IMR-90 (cell line): Measurements from ENCODE around the gene GGCT. TPM values are rescaled to one million over a fixed set of nuclear protein-coding genes. Genes with fewer than 3 reads are reported as not detected.

ENCODE experiments used
- ATAC-seq: fragments of 200-7000 bp; cut with Tn5 transposase; 2 replicates; pipeline ENCODE4 v1.9.1; 2020; ENCODE audit warnings: low read depth, mild to moderate bottlenecking, moderate library complexity
- BruUV-seq: library from RNA; stranded (reverse); fragments of 400-500 nt; replicated peaks from 2 replicates; lab custom pipeline; 2021; lab: Mats Ljungman, UMichigan
- CTCF ChIA-PET: fragments of 300-600 bp; formaldehyde crosslinking; extraction: SDS; loops from one replicate; lab custom pipeline; 2021; ENCODE audit warnings: antibody characterized with exemption; lab: Yijun Ruan, JAX
- POLR2A ChIA-PET: fragments of 300-600 bp; sonication (Branson Sonifier 250); formaldehyde crosslinking; loops from one replicate; lab custom pipeline; 2022; ENCODE audit warnings: antibody characterized with exemption; ENCODE audit not compliant: unreplicated experiment; lab: Charles Lee
- DNase-seq: peaks from one replicate; pipeline ENCODE4 v3.0.0; 2013
- H2AFZ ChIP-seq: replicated peaks from 2 replicates; pipeline ENCODE3; 2013; ENCODE audit warnings: low read length, mild to moderate bottlenecking; ENCODE audit not compliant: poor library complexity
- H2AK5ac ChIP-seq: 2 replicates; pipeline ENCODE4 v1.6.1; 2013; ENCODE audit warnings: low read depth, low read length, inconsistent platforms
- H2AK9ac ChIP-seq: replicated peaks from 2 replicates; pipeline ENCODE3; 2013; ENCODE audit warnings: mild to moderate bottlenecking, low read depth, low read length, moderate library complexity; ENCODE audit not compliant: poor library complexity
- H2BK120ac ChIP-seq: 2 replicates; pipeline ENCODE4 v1.6.1; 2013; ENCODE audit warnings: low read depth, low read length, inconsistent platforms
- H2BK15ac ChIP-seq: 3 replicates; pipeline ENCODE4 v1.6.1; 2013; ENCODE audit warnings: low read depth, low read length, inconsistent platforms
- H2BK20ac ChIP-seq: 2 replicates; pipeline ENCODE4 v1.6.1; 2013; ENCODE audit warnings: low read depth, mild to moderate bottlenecking, inconsistent platforms, low read length, moderate library complexity
- H2BK5ac ChIP-seq: 2 replicates; pipeline ENCODE4 v1.6.1; 2013; ENCODE audit warnings: mild to moderate bottlenecking, low read depth, low read length, inconsistent platforms; ENCODE audit not compliant: poor library complexity, severe bottlenecking
- H3K14ac ChIP-seq: replicated peaks from 2 replicates; pipeline ENCODE4 v1.6.1; 2013; ENCODE audit warnings: low read depth, low read length, inconsistent platforms
- H3K18ac ChIP-seq: 2 replicates; pipeline ENCODE4 v1.6.1; 2013; ENCODE audit warnings: low read depth, low read length, control low read depth
- H3K23ac ChIP-seq: 2 replicates; pipeline ENCODE4 v1.6.1; 2013; ENCODE audit warnings: low read depth, low read length, inconsistent platforms
- H3K27ac ChIP-seq: 2 replicates; pipeline ENCODE4 v1.5.1; 2013; ENCODE audit warnings: mild to moderate bottlenecking, control low read depth, low read length; ENCODE audit not compliant: insufficient read depth
- H3K27me3 ChIP-seq: 2 replicates; pipeline ENCODE4 v1.6.1; 2013; ENCODE audit warnings: low read length; ENCODE audit not compliant: control insufficient read depth, insufficient read depth
- H3K36me3 ChIP-seq: 2 replicates; pipeline ENCODE4 v1.6.1; 2013; ENCODE audit warnings: low read length, mixed read lengths; ENCODE audit not compliant: control insufficient read depth, insufficient read depth
- H3K4ac ChIP-seq: 2 replicates; pipeline ENCODE4 v1.6.1; 2013; ENCODE audit warnings: low read depth, low read length, inconsistent platforms
- H3K4me1 ChIP-seq: 2 replicates; pipeline ENCODE4 v1.6.1; 2013; ENCODE audit warnings: low read length, mixed read lengths; ENCODE audit not compliant: control insufficient read depth, insufficient read depth
- H3K4me2 ChIP-seq: 2 replicates; pipeline ENCODE4 v1.6.1; 2013; ENCODE audit warnings: low read depth, mild to moderate bottlenecking, control low read depth, low read length, moderate library complexity
- H3K4me3 ChIP-seq: 2 replicates; pipeline ENCODE4 v1.5.1; 2013; ENCODE audit warnings: low read depth, mild to moderate bottlenecking, control low read depth, low read length, moderate library complexity; ENCODE audit not compliant: insufficient read depth
- H3K56ac ChIP-seq: 2 replicates; pipeline ENCODE4 v1.6.1; 2013; ENCODE audit warnings: low read length, inconsistent platforms; ENCODE audit not compliant: insufficient read depth; ENCODE audit errors: extremely low read depth
- H3K79me1 ChIP-seq, 2 experiments: 2 replicates each; pipeline ENCODE4 v1.6.1; 2013; ENCODE audit warnings: low read length in 2 of 2, inconsistent platforms in 1 of 2, low read depth in 1 of 2
- H3K9ac ChIP-seq: 2 replicates; pipeline ENCODE4 v1.6.1; 2013; ENCODE audit warnings: low read depth, low read length, control low read depth
- H3K9me1 ChIP-seq: 2 replicates; pipeline ENCODE4 v1.6.1; 2013; ENCODE audit warnings: low read length, inconsistent platforms; ENCODE audit not compliant: insufficient read depth
- H3K9me3 ChIP-seq: 2 replicates; pipeline ENCODE4 v1.6.1; 2013; ENCODE audit warnings: low read length; ENCODE audit not compliant: control insufficient read depth, insufficient read depth
- H4K20me1 ChIP-seq: 2 replicates; pipeline ENCODE4 v1.6.1; 2013; ENCODE audit warnings: low read length, inconsistent platforms; ENCODE audit not compliant: insufficient read depth
- H4K5ac ChIP-seq: 2 replicates; pipeline ENCODE4 v1.6.1; 2013; ENCODE audit warnings: mild to moderate bottlenecking, low read depth, low read length, control low read depth
- H4K8ac ChIP-seq, 2 experiments: 2 replicates each; pipeline ENCODE4 v1.6.1; 2013; ENCODE audit warnings: low read depth in 2 of 2, low read length in 2 of 2, control low read depth in 1 of 2, inconsistent platforms in 1 of 2
- H4K91ac ChIP-seq: 2 replicates; pipeline ENCODE4 v1.6.1; 2013; ENCODE audit warnings: low read depth, low read length, inconsistent platforms; ENCODE audit not compliant: insufficient read depth
- BHLHE40 ChIP-seq: fragments of 150-350 bp; IDR thresholded peaks from 2 replicates; pipeline ENCODE4 v1.6.1; 2016; ENCODE audit warnings: mild to moderate bottlenecking, low read depth, low read length
- CEBPB ChIP-seq: IDR thresholded peaks from 2 replicates; pipeline ENCODE4 v1.6.1; 2012; ENCODE audit warnings: low read depth, low read length, improper control_type of control experiment
- CHD1 ChIP-seq: IDR thresholded peaks from 2 replicates; pipeline ENCODE4 v1.6.1; 2012; ENCODE audit warnings: low read depth, low read length, improper control_type of control experiment
- ELK1 ChIP-seq: fragments of 150-350 bp; IDR thresholded peaks from 2 replicates; pipeline ENCODE4 v1.6.1; 2016; ENCODE audit warnings: low read depth, mild to moderate bottlenecking, low read length, moderate library complexity, borderline replicate concordance
- FOS ChIP-seq: fragments of 150-350 bp; IDR thresholded peaks from 2 replicates; pipeline ENCODE4 v1.6.1; 2016; ENCODE audit warnings: low read depth, low read length
- MAFK ChIP-seq: IDR thresholded peaks from 2 replicates; pipeline ENCODE4 v1.6.1; 2012; ENCODE audit warnings: low read depth, low read length, improper control_type of control experiment
- MAZ ChIP-seq: IDR thresholded peaks from 2 replicates; pipeline ENCODE4 v1.6.1; 2012; ENCODE audit warnings: low read depth, mild to moderate bottlenecking, low read length, improper control_type of control experiment, moderate library complexity, borderline replicate concordance
- MXI1 ChIP-seq: IDR thresholded peaks from 2 replicates; pipeline ENCODE4 v1.6.1; 2012; ENCODE audit warnings: low read depth, mild to moderate bottlenecking, low read length, moderate library complexity, borderline replicate concordance
- NFE2L2 ChIP-seq: fragments of 150-350 bp; IDR thresholded peaks from 2 replicates; pipeline ENCODE4 v1.6.1; 2016; ENCODE audit warnings: low read depth, mild to moderate bottlenecking, low read length
- POLR2A ChIP-seq: IDR thresholded peaks from 2 replicates; pipeline ENCODE4 v1.6.1; 2012; ENCODE audit warnings: mild to moderate bottlenecking, low read depth, low read length
- RAD21 ChIP-seq: IDR thresholded peaks from 2 replicates; pipeline ENCODE4 v1.6.1; 2012; ENCODE audit warnings: low read length, improper control_type of control experiment
- RCOR1 ChIP-seq: IDR thresholded peaks from 2 replicates; pipeline ENCODE4 v1.6.1; 2012; ENCODE audit warnings: mild to moderate bottlenecking, low read length, improper control_type of control experiment; ENCODE audit not compliant: insufficient replicate concordance
- RFX5 ChIP-seq: IDR thresholded peaks from 2 replicates; pipeline ENCODE4 v1.8.0; 2012; ENCODE audit warnings: low read depth, mild to moderate bottlenecking, low read length, moderate library complexity
- SMC3 ChIP-seq: fragments of 150-350 bp; IDR thresholded peaks from 2 replicates; pipeline ENCODE4 v1.6.1; 2016; ENCODE audit warnings: low read depth, mild to moderate bottlenecking, antibody characterized with exemption, low read length, moderate library complexity
- USF2 ChIP-seq: fragments of 150-350 bp; IDR thresholded peaks from 2 replicates; pipeline ENCODE4 v1.6.1; 2017; ENCODE audit warnings: mild to moderate bottlenecking, antibody characterized with exemption, low read length, low read depth
- WGBS, 2 experiments: methylation state at CpG; one replicate each; pipeline versions ENCODE4 v1.1.5 to v1.1.7; 2013; ENCODE audit warnings: missing lambda C conversion rate in 2 of 2; ENCODE audit not compliant: insufficient read length in 1 of 2; ENCODE audit errors: extremely low coverage in 2 of 2; 5-methylcytosine and 5-hydroxymethylcytosine counted together
- dilution Hi-C: fragments of 300-500 bp; cut with HindIII; formaldehyde crosslinking; loops from one replicate; pipeline ENCODE4 v1.14.3; 2018; ENCODE audit warnings: low sequenced_read_pairs; ENCODE audit not compliant: unreplicated experiment
- in situ Hi-C: fragments of 300-500 bp; cut with MboI; formaldehyde crosslinking; loops from 3 replicates; pipeline ENCODE4 v1.14.3; 2019; ENCODE audit warnings: low sequenced_read_pairs, inconsistent platforms, mixed read lengths
- intact Hi-C: fragments of 100-400 bp; cut with micrococcal nuclease; formaldehyde crosslinking; loops from 2 replicates; pipeline ENCODE4 v1.10.0; 2022
- polyA plus RNA-seq, 3 experiments: library from polyadenylated mRNA; depleted of rRNA; stranded (reverse); fragments of >200 nt; gene quantifications; 2 replicates each; pipeline ENCODE4 v1.2.3, GENCODE V29; 2012; ENCODE audit warnings: low replicate concordance in 1 of 3
- total RNA-seq: library from RNA; depleted of rRNA; stranded (reverse); fragments of >200 nt; gene quantifications from 2 replicates; pipeline ENCODE4 v1.2.3, GENCODE V29; 2012
- TF ChIP-seq, protein P1 (sequence below): conservative IDR thresholded peaks from 2 replicates; pipeline ENCODE4 v1.5.1; 2012; ENCODE audit warnings: mild to moderate bottlenecking, low read depth, low read length, improper control_type of control experiment

The GGCT gene
- total and polyA plus RNA-seq, 2 of the 4 experiments (the other 2 are of a cell fraction) = 12.0 to 18.6 TPM

- POLR2A ChIA-PET = no interaction called here
- ATAC-seq (no peak), DNase-seq (no peak)
- H3K79me1 ChIP-seq = no peaks in the 10 kb centered on the region
- H3K23ac ChIP-seq = no peak overlapping the region
- dilution Hi-C loops = no loop called here
- no peak overlapping the region for H2BK15ac ChIP-seq
- H3K56ac ChIP-seq = no peak overlapping the region
- no peaks in the 10 kb centered on the region for H3K9me1 ChIP-seq
- H2AK9ac ChIP-seq = no peak overlapping the region
- H3K36me3 ChIP-seq = no peaks in the 10 kb centered on the region
- H3K9me3 ChIP-seq = peaks cover 3% of the 10 kb centered on the region; the same call in 1 of the 2 replicates
- H3K4me2 ChIP-seq = no peak overlapping the region
- no peak overlapping the region for H3K18ac ChIP-seq
- CTCF ChIA-PET = no interaction called here
- H3K14ac ChIP-seq = no peak overlapping the region
- no peak overlapping the region for H2BK5ac ChIP-seq
- no peak overlapping the region for H2AK5ac ChIP-seq
- no peak overlapping the region for H4K91ac ChIP-seq
- H3K4me3 ChIP-seq = no peak overlapping the region
- no peaks in the 10 kb centered on the region for H3K4me1 ChIP-seq
- no peaks in the 10 kb centered on the region for H4K20me1 ChIP-seq
- H3K9ac ChIP-seq = no peak overlapping the region
- no peak overlapping the region for H2AFZ ChIP-seq
- H2BK20ac ChIP-seq = no peak overlapping the region
- WGBS, 2 experiments = 67% methylated on average over 1 of the region's 1 CpG; no CpG with 5 or more reads in 1 of the 2 experiments
- no peak overlapping the region for H4K5ac ChIP-seq
- H4K8ac ChIP-seq = no peak overlapping the region
- no peaks in the 10 kb centered on the region for H3K27me3 ChIP-seq
- no peak overlapping the region for H3K27ac ChIP-seq
- no TSS peak for BruUV-seq
- TF ChIP-seq MXI1 (no peak), NFE2L2 (no peak), RFX5 (no peak), MAZ (no peak), MAFK (no peak), CHD1 (no peak), FOS (no peak), CEBPB (no peak), USF2 (no peak), RCOR1 (no peak), BHLHE40 (no peak), RAD21 (no peak), ELK1 (no peak), SMC3 (no peak), POLR2A (no peak)
- TF ChIP-seq, protein P1, sequence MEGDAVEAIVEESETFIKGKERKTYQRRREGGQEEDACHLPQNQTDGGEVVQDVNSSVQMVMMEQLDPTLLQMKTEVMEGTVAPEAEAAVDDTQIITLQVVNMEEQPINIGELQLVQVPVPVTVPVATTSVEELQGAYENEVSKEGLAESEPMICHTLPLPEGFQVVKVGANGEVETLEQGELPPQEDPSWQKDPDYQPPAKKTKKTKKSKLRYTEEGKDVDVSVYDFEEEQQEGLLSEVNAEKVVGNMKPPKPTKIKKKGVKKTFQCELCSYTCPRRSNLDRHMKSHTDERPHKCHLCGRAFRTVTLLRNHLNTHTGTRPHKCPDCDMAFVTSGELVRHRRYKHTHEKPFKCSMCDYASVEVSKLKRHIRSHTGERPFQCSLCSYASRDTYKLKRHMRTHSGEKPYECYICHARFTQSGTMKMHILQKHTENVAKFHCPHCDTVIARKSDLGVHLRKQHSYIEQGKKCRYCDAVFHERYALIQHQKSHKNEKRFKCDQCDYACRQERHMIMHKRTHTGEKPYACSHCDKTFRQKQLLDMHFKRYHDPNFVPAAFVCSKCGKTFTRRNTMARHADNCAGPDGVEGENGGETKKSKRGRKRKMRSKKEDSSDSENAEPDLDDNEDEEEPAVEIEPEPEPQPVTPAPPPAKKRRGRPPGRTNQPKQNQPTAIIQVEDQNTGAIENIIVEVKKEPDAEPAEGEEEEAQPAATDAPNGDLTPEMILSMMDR = no peak
- intact Hi-C loops = no loop called here
- no peak overlapping the region for H3K4ac ChIP-seq
- no peak overlapping the region for H2BK120ac ChIP-seq
- in situ Hi-C loops = no loop called here
Observed at GRCh38 chr7:30487371-30487770, 17.3 kb downstream of the GGCT start.
